ENCODE measurements around the gene LILRA5.

DNA sequence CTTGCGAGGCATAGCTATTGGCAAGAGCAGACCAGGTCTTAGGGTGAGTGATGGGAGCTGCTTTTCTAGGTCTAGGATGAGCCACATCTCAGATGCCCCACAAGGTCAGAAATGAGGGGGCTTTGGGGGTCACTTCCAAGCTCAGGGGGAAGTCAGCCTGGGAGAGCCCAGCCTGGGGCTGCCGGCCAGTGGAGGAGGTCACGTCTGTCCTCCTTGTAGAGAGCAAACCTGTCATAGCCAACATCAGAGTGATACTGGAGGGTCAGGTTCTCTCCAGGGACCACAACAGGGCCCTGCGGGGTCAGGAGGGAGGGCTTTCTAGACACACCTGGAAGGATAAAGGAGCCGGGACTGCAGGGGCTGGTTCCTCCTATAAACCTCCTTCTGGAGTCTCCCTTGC, 2.4 kb downstream of the LILRA5 start:
- TF ChIP-seq EZH2 (IDR thresholded peaks at IDR 0.05; ENCODE audit: borderline replicate concordance, control insufficient read depth, low read depth, low read length), result no peak
- TF ChIP-seq RUNX3 (IDR thresholded peaks at IDR 0.05; ENCODE audit: low read length), result no peak
- TF ChIP-seq NR2F1 (conservative IDR thresholded peaks at IDR 0.05), result no peak
- no peak for TF ChIP-seq NR2C2 (IDR thresholded peaks at IDR 0.05; ENCODE audit: borderline replicate concordance, control insufficient read depth, insufficient read length, low read depth)
- no peak for TF ChIP-seq NFIC (IDR thresholded peaks at IDR 0.05; ENCODE audit: low read depth, low read length)
- TF ChIP-seq POLR2A (IDR thresholded peaks at IDR 0.05; ENCODE audit: low read depth, low read length), result no peak
- TF ChIP-seq, protein P1, sequence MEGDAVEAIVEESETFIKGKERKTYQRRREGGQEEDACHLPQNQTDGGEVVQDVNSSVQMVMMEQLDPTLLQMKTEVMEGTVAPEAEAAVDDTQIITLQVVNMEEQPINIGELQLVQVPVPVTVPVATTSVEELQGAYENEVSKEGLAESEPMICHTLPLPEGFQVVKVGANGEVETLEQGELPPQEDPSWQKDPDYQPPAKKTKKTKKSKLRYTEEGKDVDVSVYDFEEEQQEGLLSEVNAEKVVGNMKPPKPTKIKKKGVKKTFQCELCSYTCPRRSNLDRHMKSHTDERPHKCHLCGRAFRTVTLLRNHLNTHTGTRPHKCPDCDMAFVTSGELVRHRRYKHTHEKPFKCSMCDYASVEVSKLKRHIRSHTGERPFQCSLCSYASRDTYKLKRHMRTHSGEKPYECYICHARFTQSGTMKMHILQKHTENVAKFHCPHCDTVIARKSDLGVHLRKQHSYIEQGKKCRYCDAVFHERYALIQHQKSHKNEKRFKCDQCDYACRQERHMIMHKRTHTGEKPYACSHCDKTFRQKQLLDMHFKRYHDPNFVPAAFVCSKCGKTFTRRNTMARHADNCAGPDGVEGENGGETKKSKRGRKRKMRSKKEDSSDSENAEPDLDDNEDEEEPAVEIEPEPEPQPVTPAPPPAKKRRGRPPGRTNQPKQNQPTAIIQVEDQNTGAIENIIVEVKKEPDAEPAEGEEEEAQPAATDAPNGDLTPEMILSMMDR (IDR thresholded peaks at IDR 0.05 in 2 of 3, conservative IDR thresholded peaks at IDR 0.05 in 1 of 3; ENCODE audit: control insufficient read depth in 2 of 3, extremely low read depth in 1 of 3, insufficient read depth in 1 of 3, low read depth in 3 of 3, low read length in 3 of 3), result no peak
